GM12875 (cell line): Measurements from ENCODE around the gene CCDC8.

Experiments
- H3K4me3 ChIP-seq: one replicate; pipeline ENCODE4 v1.5.1; 2011; ENCODE audit warnings: low read depth, low read length, control low read depth
- CTCF ChIP-seq: IDR thresholded peaks from 2 replicates; pipeline ENCODE4 v1.5.1; 2011; ENCODE audit warnings: low read depth, mild to moderate bottlenecking, control low read depth, inconsistent platforms, low read length, moderate library complexity, borderline replicate concordance; ENCODE audit not compliant: insufficient read depth

The CCDC8 gene

DNA sequence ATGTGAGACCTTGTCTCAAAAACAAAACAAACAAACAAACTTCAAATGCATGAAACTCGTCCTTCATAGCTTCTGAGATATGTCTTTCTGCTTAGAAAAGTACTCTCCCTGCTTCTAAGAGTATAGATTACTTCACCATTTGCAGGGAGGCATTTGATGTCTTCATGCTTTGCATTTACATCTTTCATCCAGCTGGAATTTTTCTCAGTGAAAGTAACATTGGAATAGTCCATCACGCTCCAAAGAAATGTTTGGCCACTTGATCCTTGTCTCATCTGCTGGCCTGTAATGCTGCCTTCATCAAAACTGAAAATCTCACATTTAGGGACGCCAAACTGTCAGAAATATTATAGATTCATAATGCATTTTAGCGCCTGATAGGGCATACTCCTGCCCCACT is 38.8 kb upstream of the CCDC8 start:
- TF ChIP-seq CTCF, result no peak
- no peak overlapping the region for H3K4me3 ChIP-seq

DNA sequence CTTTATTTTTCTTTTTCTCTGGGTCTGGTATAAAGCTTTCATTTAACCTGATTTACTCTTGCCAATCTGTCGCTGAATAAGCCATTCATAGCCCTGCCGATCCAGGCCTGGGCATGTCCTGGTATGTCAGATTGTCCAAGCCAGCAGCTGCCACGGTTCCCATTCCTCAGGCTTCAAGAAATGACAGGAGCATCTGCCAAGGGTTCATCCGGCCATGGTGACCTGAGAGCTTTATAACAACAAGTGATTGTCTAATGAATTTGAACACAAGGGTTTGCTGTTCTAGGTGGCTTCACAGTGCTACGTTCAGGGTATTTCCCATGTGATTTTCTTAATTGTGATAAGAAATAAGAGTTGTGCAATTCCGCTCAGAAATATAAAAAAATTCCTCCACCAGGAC is 38.0 kb upstream of the CCDC8 start:
- no peak for TF ChIP-seq CTCF
- no peak overlapping the region for H3K4me3 ChIP-seq

GRCh38 chr19:46450737-46451136 is 37.4 kb upstream of the CCDC8 start:
- TF ChIP-seq CTCF, result no peak
- no peak overlapping the region for H3K4me3 ChIP-seq

DNA sequence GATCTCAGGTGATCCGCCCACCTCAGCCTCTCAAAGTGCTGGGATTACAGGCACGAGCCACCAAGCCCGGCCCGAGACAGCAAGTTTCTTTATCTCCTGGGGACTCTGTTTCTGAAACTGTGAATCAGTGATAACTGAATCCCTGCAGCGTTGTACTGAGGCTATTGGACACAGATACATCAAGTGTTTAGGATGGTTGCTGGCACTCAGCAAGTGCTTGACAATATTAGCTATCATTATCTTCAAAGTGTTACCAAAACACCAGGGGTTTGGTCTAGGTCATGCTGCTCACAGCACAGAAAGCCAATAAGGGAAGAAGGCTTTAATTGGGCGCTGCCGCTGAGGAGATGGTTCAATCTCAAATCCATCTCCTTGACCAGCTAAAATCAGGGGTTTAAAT is 35.9 kb upstream of the CCDC8 start:
- no peak for TF ChIP-seq CTCF
- H3K4me3 ChIP-seq, result no peak overlapping the region

DNA sequence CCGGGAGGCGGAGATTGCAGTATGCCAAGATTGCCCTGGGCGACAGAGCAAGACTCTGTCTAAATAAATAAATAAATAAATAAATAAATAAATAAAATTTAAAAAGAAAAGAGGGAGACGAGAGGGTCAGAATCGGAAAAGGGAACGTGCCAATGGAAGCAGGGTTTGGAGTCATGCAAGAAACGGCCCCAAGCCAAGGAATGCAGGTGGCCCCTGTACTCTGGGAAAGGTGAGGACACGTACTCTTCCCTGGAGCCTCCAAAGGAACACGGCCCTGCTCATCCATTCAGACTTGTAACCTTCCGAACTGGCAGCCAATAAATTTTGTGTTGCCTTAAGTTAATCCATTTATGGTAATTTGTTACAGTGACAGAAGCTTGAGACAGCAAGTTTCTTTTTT is 35.2 kb upstream of the CCDC8 start:
- no peak overlapping the region for H3K4me3 ChIP-seq
- no peak for TF ChIP-seq CTCF

DNA sequence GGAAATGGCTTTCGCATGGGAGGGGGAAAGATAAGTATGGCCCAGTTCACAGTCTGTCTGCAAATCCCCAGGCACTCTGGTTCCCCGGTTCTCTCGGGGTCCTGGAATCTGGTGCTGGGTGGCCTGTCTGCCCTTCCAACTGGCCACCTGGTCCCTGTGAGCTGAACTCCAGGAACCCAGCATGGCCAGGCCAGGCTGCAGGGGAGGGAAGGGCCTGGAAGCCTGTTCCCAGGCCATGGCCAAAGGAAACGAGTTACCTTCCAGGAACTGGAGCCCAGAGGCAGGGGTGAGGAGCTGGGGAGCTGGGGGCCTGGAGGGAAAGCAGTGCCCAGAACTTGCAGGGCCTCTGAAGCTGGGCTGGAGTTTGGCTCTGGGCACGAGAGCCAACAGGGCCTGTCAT is 34.5 kb upstream of the CCDC8 start:
- no peak for TF ChIP-seq CTCF
- no peak overlapping the region for H3K4me3 ChIP-seq

DNA sequence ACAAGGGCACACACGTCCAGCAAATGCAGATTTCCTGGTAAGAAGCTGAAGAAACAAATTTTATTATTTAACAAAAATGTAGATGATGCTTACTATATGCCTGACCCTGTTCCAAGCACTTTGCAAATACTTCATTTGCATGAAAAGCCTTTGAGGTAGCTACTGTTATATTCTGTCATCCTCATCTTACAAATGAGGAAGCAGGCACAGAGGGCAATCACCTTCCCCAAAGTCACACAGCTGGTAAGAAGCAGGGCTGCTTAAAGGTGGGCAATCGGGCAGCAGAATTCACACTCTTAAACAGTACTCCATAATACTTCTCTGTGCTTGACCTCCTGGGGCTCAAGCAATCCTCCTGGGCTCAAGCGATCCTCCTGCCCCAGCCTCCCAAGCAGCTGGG is 33.6 kb upstream of the CCDC8 start:
- no peak for TF ChIP-seq CTCF
- H3K4me3 ChIP-seq, result no peak overlapping the region

DNA sequence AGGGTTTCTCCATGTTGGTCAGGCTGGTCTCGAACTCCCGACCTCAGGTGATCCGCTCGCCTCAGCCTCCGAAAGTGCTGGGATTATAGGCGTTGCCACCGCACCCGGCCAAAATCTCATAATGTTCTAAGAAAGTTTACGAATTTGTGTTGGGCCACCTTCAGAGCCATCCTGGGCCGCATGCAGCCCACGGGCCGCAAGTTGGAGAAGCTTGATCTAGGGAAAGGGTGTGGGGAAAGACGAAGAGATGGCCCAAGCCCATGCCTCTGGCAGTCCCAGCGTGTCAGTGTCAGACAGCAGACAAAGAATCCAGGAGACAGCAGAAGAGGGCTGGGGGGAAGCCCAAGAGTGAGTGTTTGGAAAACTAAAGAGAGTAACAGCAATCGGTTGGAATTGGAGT is 32.7 kb upstream of the CCDC8 start:
- no peak for TF ChIP-seq CTCF

More for the DNA sequence above, 32.7 kb upstream of the CCDC8 start:
- no peak overlapping the region for H3K4me3 ChIP-seq
